SU-DHL-6 (cell line): ENCODE data around the gene NTN4.

Source experiments
- CTCF ChIP-seq: fragments of 200-600 bp; sonication (generic); IDR thresholded peaks from one replicate; pipeline ENCODE4 v1.5.1; 2017; ENCODE audit warnings: antibody characterized with exemption, mild to moderate bottlenecking, low read length, moderate library complexity; ENCODE audit not compliant: insufficient read depth, poor library complexity, severe bottlenecking
- EZH2phosphoT487 ChIP-seq: fragments of 200-600 bp; sonication (generic), shearing (Covaris generic); conservative IDR thresholded peaks from 2 replicates; pipeline ENCODE4 v1.6.1; 2018; ENCODE audit warnings: mild to moderate bottlenecking, antibody characterized with exemption, low read length, moderate library complexity, mixed read lengths

GRCh38 chr12:95767703-95768102 lies 22.9 kb downstream of the NTN4 start:
- TF ChIP-seq CTCF, result no peak
- TF ChIP-seq EZH2phosphoT487, result no peak
